Measurements from ENCODE around the gene BCL10. TPM values are rescaled to one million over a fixed set of nuclear protein-coding genes. Genes with fewer than 3 reads are reported as not detected.

The BCL10 gene
- total RNA-seq, 1 experiment from 2014 or later = 33.8 TPM

GRCh38 chr1:85318217-85318616 lies 41.8 kb upstream of the BCL10 start:
- no TSS peak for BruUV-seq (replicated peaks)
- Histone ChIP-seq H4K20me1 (ENCODE audit: insufficient read depth) (no peaks in the 10 kb centered on the region), H3K9me3 (ENCODE audit: control insufficient read depth in 1 of 2, insufficient read depth in 1 of 2, low read depth in 1 of 2, low read length in 2 of 2) (no peaks in the 10 kb centered on the region), H3K36me3 (ENCODE audit: control insufficient read depth in 1 of 2, insufficient read depth in 2 of 2, low read length in 2 of 2) (no peaks in the 10 kb centered on the region), H3K79me2 (ENCODE audit: insufficient read depth, low read length) (no peaks in the 10 kb centered on the region), H3K27ac (ENCODE audit: low read depth, low read length) (no peak overlapping the region), H3K27me3 (ENCODE audit: insufficient read depth, low read length) (no peaks in the 10 kb centered on the region), H2AFZ (ENCODE audit: low read depth, low read length, poor library complexity, severe bottlenecking) (no peak overlapping the region), H3K4me1 (ENCODE audit: control insufficient read depth in 1 of 2, insufficient read depth in 2 of 2, low read length in 2 of 2) (peaks cover 21 to 52% of the 10 kb centered on the region in 2 experiments), H3K9me2 (ENCODE audit: insufficient read depth) (no peaks in the 10 kb centered on the region), H3K4me3 (replicated peaks in 1 of 2; ENCODE audit: low read depth in 1 of 2, low read length in 2 of 2) (no peak overlapping the region), H3K4me2 (ENCODE audit: low read length) (no peak overlapping the region), H3K9ac (ENCODE audit: low read length) (no peak overlapping the region)
- RAD21 ChIA-PET (ENCODE audit: low non-redundant PET in 1 of 2, low total read pairs in 2 of 2, uncharacterized antibody in 2 of 2, unreplicated experiment in 2 of 2) = no interaction called here
- POLR2A ChIA-PET = no interaction called here
- CTCF ChIA-PET = no interaction called here
- no peak for DNase-seq (ENCODE audit: low read depth, low spot score)
- no peak for ATAC-seq
- intact Hi-C loops (cut with micrococcal nuclease) = no loop called here
- TF ChIP-seq POLR2AphosphoS5 (IDR thresholded peaks at IDR 0.05; ENCODE audit: low read depth, low read length) = no peak
- no peak for TF ChIP-seq EZH2 (IDR thresholded peaks at IDR 0.05)
- TF ChIP-seq CTCF (IDR thresholded peaks at IDR 0.05 in 2 of 3, conservative IDR thresholded peaks at IDR 0.05 in 1 of 3; ENCODE audit: borderline replicate concordance in 1 of 3, insufficient read depth in 1 of 3, low read depth in 2 of 3, low read length in 2 of 3) = no peak
- TF ChIP-seq REST (IDR thresholded peaks at IDR 0.05; ENCODE audit: low read depth) = no peak
- TF ChIP-seq ZBTB33 (IDR thresholded peaks at IDR 0.05; ENCODE audit: extremely low read depth, insufficient replicate concordance, low read length) = no peak
- TF ChIP-seq ATF3 (IDR thresholded peaks at IDR 0.05) = no peak
- TF ChIP-seq YY1 (IDR thresholded peaks at IDR 0.05; ENCODE audit: extremely low read depth, insufficient replicate concordance, low read depth, low read length) = no peak
- TF ChIP-seq ZNF274 (IDR thresholded peaks at IDR 0.05; ENCODE audit: low read depth, low read length) = no peak
- no peak for TF ChIP-seq TCF7L2 (IDR thresholded peaks at IDR 0.05; ENCODE audit: borderline replicate concordance, extremely low read depth, insufficient read depth, insufficient read length)
- TF ChIP-seq RAD21 (IDR thresholded peaks at IDR 0.05; ENCODE audit: low read depth) = no peak

All from HCT116 (cell line).